Keratinocyte (primary cell): ENCODE data around the gene XPO4. TPM values are rescaled to one million over a fixed set of nuclear protein-coding genes. Genes with fewer than 3 reads are reported as not detected.

Experiments used
- DNase-seq: peaks from one replicate; pipeline ENCODE4 v3.0.0-alpha.2; 2011; ENCODE audit warnings: low read depth, missing footprints, low spot score
- FAIRE-seq: peaks from 2 replicates; lab custom pipeline; 2011; peaks lifted over from hg19 to GRCh38; lab: Jason Lieb, UNC
- H2AFZ ChIP-seq: 2 replicates; pipeline ENCODE4 v1.6.0; 2012; ENCODE audit warnings: low read length, control low read depth, inconsistent platforms; ENCODE audit not compliant: control insufficient read depth
- H3K27ac ChIP-seq: 2 replicates; pipeline ENCODE4 v1.5.1; 2011; ENCODE audit warnings: low read length; ENCODE audit not compliant: control insufficient read depth, insufficient read depth
- H3K27me3 ChIP-seq: 3 replicates; pipeline ENCODE4 v1.6.0; 2011; ENCODE audit warnings: low read length; ENCODE audit not compliant: control insufficient read depth, insufficient read depth; ENCODE audit errors: extremely low read depth
- H3K36me3 ChIP-seq, 2 experiments: 2 replicates in 1 of 2; 3 replicates in 1 of 2; pipeline ENCODE4 v1.5.1; 2011; ENCODE audit warnings: low read length in 2 of 2, mild to moderate bottlenecking in 1 of 2; ENCODE audit not compliant: control insufficient read depth in 2 of 2, insufficient read depth in 2 of 2; ENCODE audit errors: extremely low read depth in 1 of 2
- H3K4me1 ChIP-seq: 3 replicates; pipeline ENCODE4 v1.5.1; 2011; ENCODE audit warnings: low read length; ENCODE audit not compliant: control insufficient read depth, insufficient read depth; ENCODE audit errors: extremely low read depth
- H3K4me2 ChIP-seq: 3 replicates; pipeline ENCODE4 v1.6.0; 2011; ENCODE audit warnings: low read depth, low read length; ENCODE audit not compliant: control insufficient read depth, insufficient read depth; ENCODE audit errors: extremely low read depth
- H3K4me3 ChIP-seq, 3 experiments: fragments of 200-600 bp in 1 of 3; sonication (generic) in 1 of 3; 2 replicates in 2 of 3; 3 replicates in 1 of 3; pipeline ENCODE4 v1.5.1; 2011 to 2016; ENCODE audit warnings: low read length in 3 of 3, mild to moderate bottlenecking in 3 of 3, control low read depth in 2 of 3, inconsistent platforms in 1 of 3, low read depth in 1 of 3, mixed read lengths in 1 of 3, mixed run types in 1 of 3, moderate library complexity in 1 of 3; ENCODE audit not compliant: control insufficient read depth in 2 of 3, insufficient read depth in 2 of 3; ENCODE audit errors: extremely low read depth in 1 of 3
- H3K79me2 ChIP-seq: 2 replicates; pipeline ENCODE4 v1.6.0; 2012; ENCODE audit warnings: low read length; ENCODE audit not compliant: control insufficient read depth, insufficient read depth
- H3K9ac ChIP-seq: 3 replicates; pipeline ENCODE4 v1.6.0; 2011; ENCODE audit warnings: low read length; ENCODE audit not compliant: control insufficient read depth, insufficient read depth; ENCODE audit errors: extremely low read depth
- H3K9me1 ChIP-seq: 3 replicates; pipeline ENCODE4 v1.6.0; 2011; ENCODE audit warnings: low read length; ENCODE audit not compliant: control insufficient read depth, insufficient read depth; ENCODE audit errors: extremely low read depth
- H3K9me3 ChIP-seq: 2 replicates; pipeline ENCODE4 v1.5.1; 2012; ENCODE audit warnings: low read depth, low read length; ENCODE audit not compliant: control insufficient read depth
- H4K20me1 ChIP-seq: 3 replicates; pipeline ENCODE4 v1.6.0; 2011; ENCODE audit warnings: low read length; ENCODE audit not compliant: control insufficient read depth, insufficient read depth; ENCODE audit errors: extremely low read depth
- CTCF ChIP-seq, 3 experiments: IDR thresholded peaks in 1 of 3; conservative IDR thresholded peaks in 1 of 3; optimal IDR thresholded peaks in 1 of 3; 2 replicates in 2 of 3; 3 replicates in 1 of 3; pipeline versions ENCODE3 to v1.5.1; 2011; ENCODE audit warnings: low read length in 3 of 3, mild to moderate bottlenecking in 3 of 3, moderate library complexity in 2 of 3, control low read depth in 1 of 3, inconsistent platforms in 1 of 3; ENCODE audit not compliant: insufficient read depth in 2 of 3; ENCODE audit errors: extremely low read depth in 1 of 3
- EZH2 ChIP-seq: IDR thresholded peaks from one replicate; pipeline ENCODE4 v1.6.1; 2012; ENCODE audit warnings: inconsistent platforms, mild to moderate bottlenecking, low read length, moderate library complexity
- dilution Hi-C: fragments of 300-500 bp; cut with MboI; formaldehyde crosslinking; loops from one replicate; pipeline ENCODE4 v1.7.0; 2020; ENCODE audit warnings: low sequenced_read_pairs; ENCODE audit not compliant: extremely low pct_ligation_motif_present
- polyA plus RNA-seq, 5 experiments: library from polyadenylated mRNA; depleted of rRNA in 3 of 5; stranded (reverse) in 3 of 5; stranded (forward) in 1 of 5; unstranded in 1 of 5; fragments of >200 nt; gene quantifications; 1 replicate in 1 of 5; 2 replicates in 3 of 5; 3 replicates in 1 of 5; pipeline versions ENCODE4 v1.2.1 to v1.2.3, GENCODE V29; 2011 to 2012; ENCODE audit warnings: missing spikeins in 2 of 5, low read depth in 1 of 5, low replicate concordance in 1 of 5

The XPO4 gene
- polyA plus RNA-seq, 1 donor (not counting 4 experiments of a cell fraction or from before 2014, with no cell fraction given), result 16.5 TPM

DNA sequence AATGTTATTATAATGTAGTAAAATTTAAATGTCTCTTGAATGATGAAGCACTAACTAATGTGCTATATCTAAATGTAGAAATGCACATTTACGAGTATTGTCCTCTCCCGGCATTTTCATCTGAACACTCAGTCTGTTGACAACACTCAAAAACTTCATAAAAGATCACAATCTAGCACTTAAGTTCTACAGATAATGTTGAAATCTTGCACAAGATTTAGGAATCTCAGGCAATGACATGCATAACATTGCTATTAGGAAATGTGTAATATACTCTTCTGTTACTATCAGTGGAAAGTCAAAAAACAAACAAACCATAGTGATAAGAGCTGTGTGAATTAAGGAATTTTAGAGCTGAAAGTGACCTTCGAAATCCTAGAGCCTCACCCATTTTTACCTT, 37.5 kb upstream of the XPO4 start:
- no peaks in the 10 kb centered on the region for H3K79me2 ChIP-seq
- dilution Hi-C loops, result no loop called here
- no peaks in the 10 kb centered on the region for H3K36me3 ChIP-seq
- H3K4me2 ChIP-seq, result peak overlapping the region; percentile 69
- no peak overlapping the region for H3K4me3 ChIP-seq
- H3K4me1 ChIP-seq, result peaks cover 18% of the 10 kb centered on the region
- peak overlapping the region; percentile 84 for H2AFZ ChIP-seq
- H3K9me3 ChIP-seq, result no peaks in the 10 kb centered on the region
- no peaks in the 10 kb centered on the region for H3K9me1 ChIP-seq
- FAIRE-seq, result no peak
- H4K20me1 ChIP-seq, result no peaks in the 10 kb centered on the region
- TF ChIP-seq CTCF (optimal IDR thresholded peaks at IDR 0.05 in 1 of 3, IDR thresholded peaks at IDR 0.05 in 1 of 3, conservative IDR thresholded peaks at IDR 0.05 in 1 of 3; ENCODE audit: extremely low read depth in 1 of 3, insufficient read depth in 2 of 3, low read length in 3 of 3) (no peak), EZH2 (no peak)
- no peak for DNase-seq
- H3K9ac ChIP-seq, result no peak overlapping the region
- H3K27me3 ChIP-seq, result no peaks in the 10 kb centered on the region
- H3K27ac ChIP-seq, result no peak overlapping the region

DNA sequence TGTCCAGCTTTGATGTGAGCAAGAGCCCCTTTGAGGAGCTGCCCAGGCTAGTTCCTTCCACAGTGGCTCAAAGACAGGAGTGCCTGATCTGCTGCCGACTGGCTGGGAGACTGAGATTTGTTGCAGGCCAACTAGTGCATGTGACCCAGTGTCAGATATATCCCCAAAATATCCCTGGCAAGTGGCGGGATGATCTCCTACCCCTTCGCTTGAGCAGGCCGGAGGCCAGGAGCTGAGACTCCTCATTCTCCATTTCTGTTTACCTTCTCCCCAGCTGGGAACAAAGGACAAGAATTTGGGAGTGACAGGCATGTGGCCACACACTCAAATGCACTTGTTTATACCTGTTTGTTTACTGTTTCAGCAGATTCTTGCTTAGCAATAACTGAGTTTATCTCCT, 37.1 kb upstream of the XPO4 start:
- Histone ChIP-seq H3K9ac (no peak overlapping the region), H3K9me1 (no peaks in the 10 kb centered on the region), H3K27ac (no peak overlapping the region), H3K4me2 (peak overlapping the region; percentile 69), H2AFZ (peak overlapping the region; percentile 84), H3K36me3 (no peaks in the 10 kb centered on the region), H3K4me1 (peaks cover 18% of the 10 kb centered on the region), H3K9me3 (no peaks in the 10 kb centered on the region), H3K4me3 (no peak overlapping the region), H3K79me2 (no peaks in the 10 kb centered on the region), H3K27me3 (no peaks in the 10 kb centered on the region), H4K20me1 (no peaks in the 10 kb centered on the region)
- DNase-seq, result no peak
- dilution Hi-C loops, result no loop called here
- peak; percentile 48 for FAIRE-seq
- no peak for TF ChIP-seq CTCF (optimal IDR thresholded peaks at IDR 0.05 in 1 of 3, IDR thresholded peaks at IDR 0.05 in 1 of 3, conservative IDR thresholded peaks at IDR 0.05 in 1 of 3; ENCODE audit: extremely low read depth in 1 of 3, insufficient read depth in 2 of 3, low read length in 3 of 3)
- TF ChIP-seq EZH2, result no peak
